Osteocyte (in vitro differentiated cells): ENCODE results near the gene SP6. TPM values are rescaled to one million over a fixed set of nuclear protein-coding genes. Genes with fewer than 3 reads are reported as not detected.

Experiments
- DNase-seq: peaks from one replicate; pipeline ENCODE4 v3.0.0; 2021; ENCODE audit warnings: mixed read lengths; ENCODE audit not compliant: unreplicated experiment; ENCODE audit errors: extremely low spot score
- H3K27ac Mint-ChIP-seq: one replicate; pipeline ENCODE4 v1.8.0; 2021; ENCODE audit warnings: mild to moderate bottlenecking, mixed read lengths; ENCODE audit not compliant: unreplicated experiment
- H3K27me3 Mint-ChIP-seq: one replicate; pipeline ENCODE4 v1.8.0; 2021; ENCODE audit warnings: mixed read lengths; ENCODE audit not compliant: unreplicated experiment
- H3K36me3 Mint-ChIP-seq: one replicate; pipeline ENCODE4 v1.8.0; 2021; ENCODE audit warnings: mixed read lengths; ENCODE audit not compliant: unreplicated experiment
- H3K4me1 Mint-ChIP-seq: one replicate; pipeline ENCODE4 v1.8.0; 2021; ENCODE audit warnings: mixed read lengths; ENCODE audit not compliant: unreplicated experiment
- H3K4me3 Mint-ChIP-seq: one replicate; pipeline ENCODE4 v1.8.0; 2021; ENCODE audit warnings: mild to moderate bottlenecking, moderate library complexity, mixed read lengths; ENCODE audit not compliant: unreplicated experiment
- H3K9me3 Mint-ChIP-seq: one replicate; pipeline ENCODE4 v1.8.0; 2021; ENCODE audit warnings: mixed read lengths; ENCODE audit not compliant: unreplicated experiment
- long read RNA-seq: library from polyadenylated mRNA; unstranded; transcript quantifications from one replicate; pipeline ENCODE4 v2.0.0, GENCODE V29; 2021
- total RNA-seq: library from RNA; stranded (reverse); gene quantifications from 2 replicates; pipeline ENCODE4 v1.2.1, GENCODE V29; 2021
- TF ChIP-seq, protein P1 (sequence below): fragments of 200-600 bp; sonication (generic); IDR thresholded peaks from 2 replicates; pipeline ENCODE4 v1.5.0; 2021; ENCODE audit warnings: antibody characterized with exemption, mild to moderate bottlenecking, moderate library complexity

SP6 gene
- 0.16 TPM in 1 of 2 replicates, not detected in the other for total RNA-seq
- long read RNA-seq, result 0 reads

GRCh38 chr17:47850692-47851573, at the start of gene SP6:
Gene SP6 (minus strand): TSS chr17:47851163. CDS start chr17:47848429, 2,734 bp downstream.
- Mint-ChIP-seq H3K9me3 (no peaks in the 10 kb centered on the region), H3K27me3 (peaks cover 72% of the 10 kb centered on the region), H3K4me1 (peaks cover 18% of the 10 kb centered on the region), H3K36me3 (no peaks in the 10 kb centered on the region), H3K27ac (no peak within 1 kb of the TSS), H3K4me3 (peak within 1 kb of the TSS; percentile 27)
- no peak for DNase-seq
- TF ChIP-seq, protein P1, sequence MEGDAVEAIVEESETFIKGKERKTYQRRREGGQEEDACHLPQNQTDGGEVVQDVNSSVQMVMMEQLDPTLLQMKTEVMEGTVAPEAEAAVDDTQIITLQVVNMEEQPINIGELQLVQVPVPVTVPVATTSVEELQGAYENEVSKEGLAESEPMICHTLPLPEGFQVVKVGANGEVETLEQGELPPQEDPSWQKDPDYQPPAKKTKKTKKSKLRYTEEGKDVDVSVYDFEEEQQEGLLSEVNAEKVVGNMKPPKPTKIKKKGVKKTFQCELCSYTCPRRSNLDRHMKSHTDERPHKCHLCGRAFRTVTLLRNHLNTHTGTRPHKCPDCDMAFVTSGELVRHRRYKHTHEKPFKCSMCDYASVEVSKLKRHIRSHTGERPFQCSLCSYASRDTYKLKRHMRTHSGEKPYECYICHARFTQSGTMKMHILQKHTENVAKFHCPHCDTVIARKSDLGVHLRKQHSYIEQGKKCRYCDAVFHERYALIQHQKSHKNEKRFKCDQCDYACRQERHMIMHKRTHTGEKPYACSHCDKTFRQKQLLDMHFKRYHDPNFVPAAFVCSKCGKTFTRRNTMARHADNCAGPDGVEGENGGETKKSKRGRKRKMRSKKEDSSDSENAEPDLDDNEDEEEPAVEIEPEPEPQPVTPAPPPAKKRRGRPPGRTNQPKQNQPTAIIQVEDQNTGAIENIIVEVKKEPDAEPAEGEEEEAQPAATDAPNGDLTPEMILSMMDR, result peak; percentile 38

GRCh38 chr17:47899643-47900042, 48.7 kb upstream of the SP6 start:
- H3K27me3 Mint-ChIP-seq, result no peaks in the 10 kb centered on the region
- TF ChIP-seq, protein P1, result no peak
- peaks cover 45% of the 10 kb centered on the region for H3K4me1 Mint-ChIP-seq
- H3K9me3 Mint-ChIP-seq, result no peaks in the 10 kb centered on the region
- H3K27ac Mint-ChIP-seq, result no peak overlapping the region
- no peak overlapping the region for H3K4me3 Mint-ChIP-seq
- DNase-seq, result no peak
- peaks cover 5% of the 10 kb centered on the region for H3K36me3 Mint-ChIP-seq

GRCh38 chr17:47898241-47898640, 47.3 kb upstream of the SP6 start:
- Mint-ChIP-seq H3K4me1 (peaks cover 47% of the 10 kb centered on the region), H3K27me3 (no peaks in the 10 kb centered on the region), H3K9me3 (no peaks in the 10 kb centered on the region), H3K4me3 (no peak overlapping the region), H3K27ac (no peak overlapping the region), H3K36me3 (peaks cover 5% of the 10 kb centered on the region)
- TF ChIP-seq, protein P1, result no peak
- DNase-seq, result no peak

DNA sequence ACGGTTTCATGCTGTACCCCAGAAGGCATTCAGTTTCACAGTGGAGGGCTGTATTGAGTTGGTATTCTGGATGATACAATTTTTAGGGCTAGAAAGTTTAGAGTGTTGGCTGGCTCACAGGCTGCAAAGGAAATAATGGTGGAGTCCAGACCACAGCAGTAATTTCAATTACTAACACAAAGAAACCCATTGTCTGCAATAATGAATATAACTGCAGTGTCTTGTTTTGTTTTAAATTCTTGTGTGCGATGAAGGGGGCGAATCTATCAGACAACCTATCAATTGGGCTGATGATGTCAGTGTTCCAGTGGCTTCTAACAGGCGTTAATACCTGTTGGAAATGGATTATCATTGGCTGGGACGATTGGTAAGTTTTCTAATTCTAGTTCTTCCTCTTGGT, 46.6 kb upstream of the SP6 start:
- H3K27ac Mint-ChIP-seq, result no peak overlapping the region
- TF ChIP-seq, protein P1, result no peak
- no peaks in the 10 kb centered on the region for H3K27me3 Mint-ChIP-seq
- H3K4me3 Mint-ChIP-seq, result peak overlapping the region; percentile 94
- no peaks in the 10 kb centered on the region for H3K9me3 Mint-ChIP-seq
- H3K36me3 Mint-ChIP-seq, result peaks cover 3% of the 10 kb centered on the region
- no peak for DNase-seq
- peaks cover 46% of the 10 kb centered on the region for H3K4me1 Mint-ChIP-seq

GRCh38 chr17:47896672-47897490, 45.9 kb upstream of the SP6 start:
- Mint-ChIP-seq H3K27ac (peak overlapping the region; percentile 94), H3K36me3 (peaks cover 3% of the 10 kb centered on the region), H3K27me3 (no peaks in the 10 kb centered on the region), H3K4me3 (peak overlapping the region; percentile 94), H3K4me1 (peaks cover 40% of the 10 kb centered on the region), H3K9me3 (no peaks in the 10 kb centered on the region)
- no peak for DNase-seq
- TF ChIP-seq, protein P1, result no peak
